ENCODE results near the gene PSMA6. TPM values are rescaled to one million over a fixed set of nuclear protein-coding genes. Genes with fewer than 3 reads are reported as not detected.
"Not testable (repeated sequence)": the region's sequence is repeated elsewhere in the genome, so short reads cannot be mapped to it uniquely, and the experiment has no call there.

PSMA6 gene
- total RNA-seq, 1 donor from 2014 or later, result 165 TPM

GRCh38 chr14:35326375-35326774 lies 34.2 kb downstream of the PSMA6 start:
- no peak for DNase-seq

DNA sequence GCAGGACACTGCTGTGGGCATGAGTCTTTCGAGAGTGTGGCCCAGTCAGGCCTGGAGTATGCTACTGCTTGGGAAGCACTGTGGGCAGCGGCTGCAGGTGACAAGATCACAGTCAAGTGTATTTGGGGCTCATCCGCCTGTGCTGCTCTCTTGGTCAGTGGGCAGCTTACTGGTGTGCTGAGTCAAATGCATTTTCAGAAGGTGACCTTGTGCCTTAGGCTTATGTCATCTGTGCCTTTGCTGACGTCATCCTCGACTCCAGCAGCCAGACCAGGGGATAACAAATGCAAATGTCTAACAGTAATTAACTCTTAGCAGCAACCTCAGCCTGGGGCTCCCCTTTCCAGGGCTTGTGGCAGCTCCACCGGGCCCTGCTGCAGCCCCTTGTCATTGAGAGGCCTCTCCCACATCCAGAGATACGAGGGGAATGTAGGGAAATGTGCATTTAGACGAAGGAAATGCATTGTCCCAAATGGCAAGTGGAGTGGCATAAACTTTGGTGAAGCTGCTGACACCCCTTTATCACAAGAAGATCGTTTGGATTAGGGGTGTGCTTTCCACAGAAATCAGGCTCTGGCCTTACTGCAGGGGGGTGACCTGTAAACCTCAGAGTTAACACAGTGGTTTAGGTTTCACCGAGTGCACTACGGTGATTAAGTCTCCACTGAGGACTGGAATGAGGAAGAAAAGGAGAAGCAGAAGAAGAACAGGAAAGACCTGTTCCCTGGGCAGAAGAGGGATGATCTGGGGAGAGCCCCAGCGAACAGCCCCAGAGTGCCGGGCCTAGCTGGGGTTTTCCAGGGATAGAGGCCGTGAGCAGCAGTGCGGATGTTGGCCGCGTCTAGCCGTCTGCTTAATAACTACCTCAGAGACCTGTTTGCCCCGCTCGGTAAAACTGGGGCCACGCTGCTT lies 39.7 kb downstream of the PSMA6 start:
- DNase-seq, result peak; percentile 60

- peak; percentile 42 for DNase-seq
Measured at GRCh38 chr14:35332517-35333263, 40.5 kb downstream of the PSMA6 start.

GRCh38 chr14:35333264-35333730 lies 41.1 kb downstream of the PSMA6 start:
- peak; percentile 18 for DNase-seq

DNA sequence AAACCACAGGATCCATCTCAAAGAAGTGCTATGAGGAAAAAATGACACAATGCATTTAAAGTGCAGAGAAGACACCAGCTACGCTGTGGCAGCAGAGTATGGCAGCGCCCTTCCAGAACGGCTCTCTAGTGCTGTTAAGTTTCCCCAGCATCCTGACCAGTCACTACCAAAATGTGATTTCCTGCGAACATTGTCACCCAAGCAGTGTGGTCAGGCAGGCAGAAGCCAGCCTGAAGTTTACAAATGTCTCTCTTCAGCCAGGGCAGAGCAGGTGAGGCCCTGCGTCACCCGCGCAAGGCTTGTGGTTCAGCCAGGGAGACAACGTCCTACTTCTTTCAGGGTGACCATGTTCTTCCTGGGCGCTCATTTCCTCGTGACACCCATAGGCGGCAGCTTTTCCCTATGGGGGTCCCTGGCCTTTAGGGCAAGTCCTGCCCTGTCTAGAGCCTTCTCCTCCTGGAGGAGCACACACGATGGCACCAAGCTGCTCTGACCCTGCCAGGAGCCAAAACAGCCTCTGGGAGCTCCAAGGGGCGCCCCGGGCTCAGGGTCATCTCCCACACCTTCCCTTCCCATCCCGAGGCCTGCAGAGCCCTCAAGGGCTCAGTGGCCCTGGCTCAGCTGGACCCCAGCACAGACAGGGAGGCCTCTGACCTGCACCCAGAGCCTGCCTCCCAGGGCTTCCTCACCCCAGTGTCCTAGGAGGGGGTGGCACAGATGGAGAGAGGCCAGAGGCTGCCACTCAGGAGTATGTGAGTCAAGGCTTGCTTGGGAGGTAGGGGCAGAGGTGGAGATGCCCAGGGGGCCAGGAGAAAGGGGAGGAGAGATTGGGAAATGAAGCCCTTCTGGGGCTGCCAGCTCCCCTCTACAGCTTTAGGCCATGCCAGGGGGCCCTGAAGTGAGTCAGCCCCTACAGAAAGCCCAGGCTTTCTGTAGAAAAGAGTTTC lies 41.9 kb downstream of the PSMA6 start:
- DNase-seq, result no peak

DNA sequence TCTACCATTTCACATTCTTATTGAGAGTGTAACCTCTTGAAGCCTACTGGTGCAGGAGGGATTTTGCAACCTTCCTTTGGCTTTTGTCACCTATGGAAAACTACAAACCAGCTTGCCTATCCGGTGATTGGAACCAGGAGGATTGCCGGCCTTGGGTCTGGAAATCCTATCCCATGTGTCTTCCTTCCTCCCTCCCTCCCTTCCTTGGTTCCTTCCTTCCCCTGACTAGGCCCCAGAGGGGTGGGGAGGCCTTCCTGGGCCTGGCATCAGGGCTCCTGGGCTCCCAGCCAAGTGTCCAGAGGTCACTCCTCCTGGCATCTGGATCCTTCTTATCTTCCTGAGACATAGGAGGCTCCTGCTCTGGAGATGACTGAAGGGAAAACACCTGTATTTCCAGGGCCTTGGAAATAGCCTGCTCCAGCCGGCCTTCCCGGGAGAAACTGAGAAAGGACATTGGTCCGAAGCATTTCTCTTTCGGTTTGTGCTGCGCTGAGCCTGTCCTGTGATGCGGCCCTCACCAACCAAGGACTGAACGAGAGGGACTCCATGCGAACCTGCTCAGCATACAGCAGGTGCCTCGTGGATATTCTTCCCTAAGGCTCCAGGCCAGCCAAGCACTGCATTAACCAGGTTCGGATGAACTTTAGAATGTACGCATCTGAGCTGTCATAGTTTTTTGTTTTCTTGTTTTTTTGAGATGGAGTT lies 43.4 kb downstream of the PSMA6 start:
- no peak for DNase-seq

DNA sequence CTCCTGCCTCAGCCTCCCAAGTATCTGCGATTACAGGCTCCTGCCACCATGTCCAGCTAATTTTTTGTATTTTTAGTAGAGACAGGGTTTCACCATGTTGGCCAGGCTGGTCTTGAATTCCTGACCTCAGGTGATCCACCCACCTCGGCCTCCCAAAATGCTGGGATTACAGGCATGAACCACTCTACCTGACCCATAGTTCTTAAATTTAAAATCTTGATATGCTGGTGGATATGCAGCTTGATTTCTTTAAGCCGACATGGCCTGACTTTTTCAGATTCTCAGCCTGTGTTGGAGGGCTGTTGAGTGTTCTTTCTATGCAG lies 44.0 kb downstream of the PSMA6 start:
- not testable (repeated sequence) for DNase-seq

DNA sequence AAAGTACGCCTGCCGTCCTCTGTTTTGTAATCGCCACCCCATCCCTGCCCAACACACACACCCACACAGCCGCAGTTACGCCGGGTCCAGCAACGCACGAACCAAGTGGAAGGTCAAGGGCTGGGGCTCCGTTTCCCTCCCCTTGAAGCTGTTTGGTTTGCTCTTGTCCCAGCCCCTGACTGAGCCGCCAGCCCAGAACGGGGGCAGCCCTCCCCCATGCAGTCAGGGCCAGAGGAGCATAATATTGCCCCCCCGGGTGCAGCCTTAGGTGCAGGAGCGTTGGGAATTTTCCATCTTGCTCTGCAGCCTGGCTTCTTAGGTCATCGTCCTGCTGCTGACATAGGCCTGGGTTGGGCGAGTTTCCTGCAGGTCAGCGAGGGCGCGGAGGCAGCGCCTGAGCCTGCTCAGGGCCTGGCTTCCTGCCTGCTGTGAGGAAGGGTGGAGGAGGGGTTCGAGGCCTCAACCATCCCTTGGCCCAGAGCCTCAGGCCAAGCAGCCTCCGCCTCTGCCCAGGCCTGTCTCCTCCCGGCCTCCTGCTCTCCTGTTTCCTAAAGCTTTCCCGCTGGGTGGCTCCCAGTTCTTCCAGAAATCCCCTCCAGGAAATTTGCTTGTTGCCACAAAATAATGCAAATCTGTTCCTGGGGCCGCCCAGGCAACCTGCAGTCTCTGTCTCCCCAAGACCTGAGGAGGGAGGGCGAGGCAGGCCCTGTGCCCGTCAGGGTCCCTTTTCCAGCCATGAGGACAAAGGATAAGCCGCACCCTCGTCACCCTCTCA lies 44.5 kb downstream of the PSMA6 start:
- peak; percentile 33 for DNase-seq

GRCh38 chr14:35337269-35338255 lies 45.4 kb downstream of the PSMA6 start:
- no peak for DNase-seq

DNA sequence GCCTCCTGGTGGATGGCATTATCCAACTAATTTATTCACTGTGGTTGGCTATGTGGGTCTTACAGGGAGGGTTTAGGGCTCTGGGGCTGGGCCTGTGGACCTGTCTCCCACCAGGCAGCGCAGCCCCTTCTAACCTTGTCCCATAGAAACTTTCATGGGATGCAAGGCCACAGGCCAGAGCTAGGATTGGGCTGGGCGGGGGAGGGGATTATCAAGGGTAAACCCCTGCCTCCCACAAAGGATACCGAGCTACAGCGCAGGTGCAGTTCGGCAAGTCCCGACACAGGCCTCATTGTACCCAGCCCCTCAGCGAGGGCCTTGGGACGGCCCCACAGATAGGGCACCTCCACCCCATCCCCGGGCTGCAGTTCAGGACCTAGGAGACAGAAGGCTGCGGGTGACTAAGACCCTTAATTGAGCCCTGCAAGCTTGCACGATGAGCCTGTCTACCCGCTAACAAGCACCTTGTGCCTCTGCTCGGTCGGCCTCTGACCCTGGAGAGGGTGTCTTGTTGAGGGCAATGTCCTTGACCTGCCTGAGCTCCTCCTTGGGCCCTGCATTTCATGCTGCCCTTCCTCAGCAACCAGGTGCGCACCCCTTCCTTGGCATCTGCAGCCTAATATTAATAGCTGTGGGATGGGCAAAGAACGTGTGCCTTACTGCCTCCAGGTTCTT lies 46.7 kb downstream of the PSMA6 start:
- no peak for DNase-seq

DNA sequence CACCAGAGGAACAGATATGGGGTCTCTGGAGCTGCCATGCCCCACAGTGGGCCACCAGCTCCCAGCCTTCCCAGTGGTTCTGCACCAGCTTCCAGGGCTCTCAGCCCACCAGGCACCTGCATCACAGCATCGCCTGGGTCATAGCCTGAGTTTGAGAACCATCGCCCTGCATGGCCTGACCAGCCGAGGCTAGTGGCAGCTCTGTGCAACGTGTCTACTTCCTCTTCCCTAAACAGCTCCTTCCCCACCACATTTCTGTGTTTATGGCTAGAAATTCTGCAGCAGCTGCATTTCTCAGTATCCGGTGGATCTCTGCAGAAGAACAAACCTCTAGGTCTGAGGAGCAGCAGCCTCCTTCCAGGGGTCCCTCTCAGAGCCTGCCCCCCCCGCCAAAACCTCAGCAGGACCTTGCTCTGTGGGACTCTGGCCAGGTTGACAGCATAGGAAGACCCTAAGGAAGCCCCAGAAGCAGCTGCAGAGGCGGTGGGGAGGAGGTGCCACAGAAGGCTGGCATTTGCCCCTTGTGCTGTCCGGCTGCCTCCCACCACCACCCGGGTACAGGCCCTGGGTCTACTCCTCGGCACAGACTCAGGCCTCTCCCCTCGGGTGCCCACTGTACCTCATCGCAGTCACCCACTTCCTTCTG lies 47.7 kb downstream of the PSMA6 start:
- peak; percentile 15 for DNase-seq

DNA sequence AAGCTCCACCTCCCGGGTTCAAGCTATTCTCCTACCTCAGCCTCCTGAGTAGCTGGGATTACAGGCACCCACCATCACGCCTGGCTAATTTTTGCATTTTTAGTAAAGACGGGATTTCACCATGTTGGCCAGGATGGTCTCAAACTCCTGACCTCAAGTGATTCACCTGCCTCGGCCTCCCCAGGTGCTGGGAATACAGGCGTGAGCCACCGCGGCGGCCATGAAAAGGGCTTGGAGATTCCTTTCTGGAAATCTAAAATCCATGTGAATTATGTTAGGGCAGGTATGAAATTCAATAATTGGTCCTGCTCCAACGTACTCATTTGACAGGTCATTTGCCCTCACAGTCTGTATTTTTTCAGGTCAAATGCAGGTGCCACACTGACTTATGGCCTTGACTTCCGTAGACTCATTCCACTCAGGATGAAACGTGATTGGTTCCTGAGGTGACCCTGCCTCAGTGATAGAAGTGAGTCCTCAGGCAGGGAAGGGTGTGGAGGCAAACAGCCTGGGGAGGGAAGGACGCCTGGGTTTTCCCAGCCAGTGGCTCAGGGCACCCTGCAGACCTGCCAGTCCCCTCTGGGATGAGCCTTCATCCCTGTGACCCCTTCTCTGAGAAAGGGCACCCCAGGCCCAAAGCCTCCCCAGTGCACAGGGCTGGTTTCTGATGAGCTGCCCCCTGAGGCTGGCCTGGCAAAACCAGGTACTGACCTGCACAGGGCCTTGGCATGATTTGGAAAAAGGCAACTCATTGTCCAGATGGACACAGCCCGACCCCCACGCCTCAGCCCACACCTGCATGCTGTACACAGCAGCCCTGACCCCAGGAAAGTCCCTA lies 48.7 kb downstream of the PSMA6 start:
- DNase-seq, result no peak

GRCh38 chr14:35341454-35341750 lies 49.2 kb downstream of the PSMA6 start:
- no peak for DNase-seq

DNA sequence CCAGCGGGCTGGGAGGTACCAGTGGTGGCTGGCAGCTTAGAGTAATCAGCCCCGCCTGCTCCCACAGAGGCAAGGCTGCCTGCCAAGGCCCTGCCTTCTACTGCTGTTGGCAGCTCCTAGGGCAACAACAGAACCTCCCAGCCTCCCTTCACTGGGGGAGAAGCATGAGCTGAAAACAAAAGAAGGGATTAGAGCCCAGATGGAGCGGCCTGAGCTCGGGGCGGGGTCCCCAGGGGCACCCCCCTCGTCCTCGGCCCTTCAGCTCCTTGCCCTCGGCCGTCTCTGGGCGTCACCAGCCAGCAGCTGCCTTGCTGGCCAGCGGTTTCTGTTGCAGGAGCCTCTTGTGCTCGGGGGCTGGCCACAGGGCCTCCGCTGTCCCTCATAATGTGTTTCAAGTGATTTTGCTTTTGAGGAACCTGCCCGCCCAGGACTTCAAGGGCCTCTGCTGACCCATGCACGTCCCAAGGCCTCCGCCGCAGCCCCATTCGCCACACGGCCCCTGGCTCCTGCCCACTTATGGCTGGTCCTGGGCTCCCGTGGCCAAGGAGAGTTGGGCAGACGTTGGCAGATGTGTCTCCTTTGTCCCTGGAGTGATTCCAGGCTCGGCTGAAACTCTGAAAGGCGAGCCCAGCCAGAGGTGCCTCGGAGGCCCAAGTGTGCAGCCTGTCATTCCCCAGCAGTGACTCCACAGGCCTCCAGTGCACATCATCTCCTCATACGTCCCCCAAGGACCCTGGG lies 49.7 kb downstream of the PSMA6 start:
- DNase-seq, result peak; percentile 96

DNA sequence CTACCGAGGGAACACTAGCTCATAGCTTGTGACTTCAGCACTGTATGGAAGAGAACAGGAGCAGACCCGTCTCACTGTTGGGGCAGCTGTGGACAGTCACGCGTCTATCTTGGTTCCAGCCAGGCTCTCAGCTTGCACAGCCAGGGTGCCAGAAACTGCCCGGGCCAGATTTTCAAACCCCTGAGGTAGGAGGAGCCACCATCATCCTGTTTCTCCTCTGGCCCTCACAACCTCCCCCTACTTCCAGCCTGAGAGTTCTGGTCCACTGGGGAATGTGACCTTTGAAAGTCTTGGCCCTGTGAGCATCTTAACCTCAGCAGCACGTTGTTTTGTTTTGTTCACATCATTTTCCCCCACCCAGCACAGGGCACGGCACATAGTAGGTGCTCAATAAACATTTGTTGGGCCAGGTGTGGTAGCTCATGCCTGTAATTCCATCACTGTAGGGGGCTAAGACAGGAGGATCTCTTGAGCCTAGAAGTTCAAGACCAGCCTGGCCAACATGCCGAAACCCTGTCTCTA lies 50.4 kb downstream of the PSMA6 start:
- peak; percentile 72 for DNase-seq

DNA sequence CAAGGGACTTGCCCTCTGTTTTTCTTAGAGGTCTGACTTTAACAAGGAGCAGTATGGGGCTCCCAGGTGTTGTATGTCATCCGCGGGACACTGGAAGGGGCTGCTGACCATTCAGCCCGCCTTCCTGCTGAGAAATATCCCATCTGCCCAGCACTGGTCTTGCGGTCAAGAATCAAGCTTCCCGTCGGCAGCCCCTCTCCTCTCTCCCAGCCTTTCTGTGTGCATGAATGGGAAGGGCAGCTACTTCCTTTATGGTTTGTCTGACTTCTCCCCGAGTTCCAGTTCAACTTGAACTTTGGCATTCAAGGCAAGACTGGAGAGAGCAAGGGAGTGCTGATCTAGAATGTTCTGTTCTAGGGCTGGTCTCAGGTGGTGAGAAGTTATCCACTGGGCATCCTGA lies 51.5 kb downstream of the PSMA6 start:
- DNase-seq, result no peak
